ENCODE results near the gene TCEAL4.
"Not testable (repeated sequence)": the region's sequence is repeated elsewhere in the genome, so short reads cannot be mapped to it uniquely, and the experiment has no call there.

Gene TCEAL4

GRCh38 chrX:103585411-103586313, at the start of gene TCEAL4:
TCEAL4 (plus strand) TSS chrX:103585515; CDS start chrX:103586676, 1,161 bp downstream.
- DNase-seq = peak; percentile 16 to 23

- no peak for DNase-seq
Measured at GRCh38 chrX:103536071-103536470, 49.2 kb upstream of the TCEAL4 start.

- no peak for DNase-seq
Measured at GRCh38 chrX:103536732-103537131, 48.6 kb upstream of the TCEAL4 start.

- DNase-seq = no peak
Measured at GRCh38 chrX:103537871-103538387, 47.4 kb upstream of the TCEAL4 start.

GRCh38 chrX:103538728-103539127, 46.6 kb upstream of the TCEAL4 start:
- no peak for DNase-seq

GRCh38 chrX:103539695-103540094, 45.6 kb upstream of the TCEAL4 start:
- DNase-seq = no peak

- no peak for DNase-seq
Measured at GRCh38 chrX:103540145-103540544, 45.2 kb upstream of the TCEAL4 start.

GRCh38 chrX:103549916-103550315, 35.4 kb upstream of the TCEAL4 start:
- no peak for DNase-seq

- DNase-seq = no peak
Measured at GRCh38 chrX:103550415-103551051, 34.8 kb upstream of the TCEAL4 start.

- DNase-seq = no peak
Measured at GRCh38 chrX:103552236-103552635, 33.1 kb upstream of the TCEAL4 start.

GRCh38 chrX:103554687-103555424, 30.5 kb upstream of the TCEAL4 start:
- DNase-seq = no peak

- peak in 1 of 2 experiments; percentile 3 for DNase-seq
Measured at GRCh38 chrX:103556963-103557612, 28.2 kb upstream of the TCEAL4 start.

- DNase-seq = no peak
Measured at GRCh38 chrX:103560256-103560655, 25.1 kb upstream of the TCEAL4 start.

GRCh38 chrX:103562801-103563200, 22.5 kb upstream of the TCEAL4 start:
- no peak for DNase-seq

GRCh38 chrX:103565197-103565596, 20.1 kb upstream of the TCEAL4 start:
- DNase-seq = no peak

GRCh38 chrX:103565752-103566151, 19.6 kb upstream of the TCEAL4 start:
- no peak for DNase-seq

- DNase-seq = no peak
Measured at GRCh38 chrX:103571121-103571520, 14.2 kb upstream of the TCEAL4 start.

- no peak for DNase-seq
Measured at GRCh38 chrX:103571726-103572125, 13.6 kb upstream of the TCEAL4 start.

- DNase-seq = no peak
Measured at GRCh38 chrX:103573202-103573601, 12.1 kb upstream of the TCEAL4 start.

- no peak for DNase-seq
Measured at GRCh38 chrX:103584596-103584995, 719 bp upstream of the TCEAL4 start.

GRCh38 chrX:103586314-103586646, 965 bp downstream of the TCEAL4 start:
- no peak for DNase-seq

- DNase-seq = no peak
Measured at GRCh38 chrX:103586659-103587058, 1.3 kb downstream of the TCEAL4 start.

- not testable (repeated sequence) for DNase-seq
Measured at GRCh38 chrX:103592295-103592694, 7.0 kb downstream of the TCEAL4 start.
